ENCODE results near the gene RBM20. TPM values are rescaled to one million over a fixed set of nuclear protein-coding genes. Genes with fewer than 3 reads are reported as not detected.

Gene RBM20
- polyA plus RNA-seq, 2 of the 4 experiments (the other 2 are of a cell fraction): 1.5 to 1.8 TPM

GRCh38 chr10:110625356-110625894 is 18.7 kb upstream of the RBM20 start:
- TF ChIP-seq HEYL (CRISPR knock-in tag; IDR thresholded peaks at IDR 0.05) (no peak), NPAS2 (CRISPR knock-in tag; IDR thresholded peaks at IDR 0.05; ENCODE audit: borderline replicate concordance) (no peak)
- Histone ChIP-seq H3K27ac (no peak overlapping the region), H3K4me3 (no peak overlapping the region), H3K4me2 (no peak overlapping the region), H3K9me3 (no peaks in the 10 kb centered on the region), H3K4me1 (peaks cover 13% of the 10 kb centered on the region)
- DNase-seq (ENCODE audit: low read depth in 1 of 2, low spot score in 1 of 2) (no peak), ATAC-seq (no peak), FAIRE-seq (no peak)
- ChIA-PET POLR2A (no interaction called here), CTCF (interaction anchor here (1.5 to 3.0 kb wide), 2 partner anchors 15 to 56 kb away, joined by 5 to 9 read pairs; no protein-coding TSS in a partner anchor)
- 76% methylated on average over 6 of the region's 6 CpGs for WGBS (ENCODE audit: missing lambda C conversion rate)

GRCh38 chr10:110625951-110626855 is 17.9 kb upstream of the RBM20 start:
- ATAC-seq: no peak
- Histone ChIP-seq H3K4me1 (peaks cover 16% of the 10 kb centered on the region), H3K9me3 (no peaks in the 10 kb centered on the region), H3K4me2 (no peak overlapping the region), H3K27ac (no peak overlapping the region), H3K4me3 (no peak overlapping the region)
- TF ChIP-seq BHLHE40 (IDR thresholded peaks at IDR 0.05; ENCODE audit: low read depth, low read length) (no peak), ESRRA (IDR thresholded peaks at IDR 0.05; ENCODE audit: borderline replicate concordance, low read length) (no peak), GATA3 (IDR thresholded peaks at IDR 0.05; ENCODE audit: borderline replicate concordance) (no peak)
- WGBS (ENCODE audit: missing lambda C conversion rate): 79% methylated on average over 5 of the region's 5 CpGs
- no peak for FAIRE-seq
- ChIA-PET POLR2A (no interaction called here), CTCF (interaction anchor here (0.9 to 1.8 kb wide), 9 partner anchors 9 to 120 kb away, joined by 3 to 7 read pairs (median 4); no protein-coding TSS in a partner anchor)
- DNase-seq (ENCODE audit: low read depth in 1 of 2, low spot score in 1 of 2): no peak

- FAIRE-seq: no peak
- ChIA-PET POLR2A (no interaction called here), CTCF (no interaction called here)
- no peak for DNase-seq (ENCODE audit: low read depth in 1 of 2, low spot score in 1 of 2)
- H3K27ac ChIP-seq: no peak overlapping the region
- no peak overlapping the region for H3K4me2 ChIP-seq
- H3K4me1 ChIP-seq: peaks cover 16% of the 10 kb centered on the region
- H3K9me3 ChIP-seq: no peaks in the 10 kb centered on the region
- TF ChIP-seq KDM5A (IDR thresholded peaks at IDR 0.05): no peak
- no peak for TF ChIP-seq POLR2A (IDR thresholded peaks at IDR 0.05; ENCODE audit: low read length)
- H3K4me3 ChIP-seq: no peak overlapping the region
- no peak for ATAC-seq
Measured at GRCh38 chr10:110628161-110628560, 16.0 kb upstream of the RBM20 start.

GRCh38 chr10:110629680-110630191 is 14.4 kb upstream of the RBM20 start:
- FAIRE-seq (peak; percentile 54), ATAC-seq (peak; percentile 81 to 93), DNase-seq (ENCODE audit: low read depth in 1 of 2, low spot score in 1 of 2) (peak in 1 of 2 experiments; percentile 77)
- Histone ChIP-seq H3K4me1 (peaks cover 18% of the 10 kb centered on the region), H3K9me3 (no peaks in the 10 kb centered on the region), H3K27ac (peak overlapping the region; percentile 37 to 65; a peak in 4 of 6 replicates), H3K4me3 (no peak overlapping the region), H3K4me2 (peak overlapping the region; percentile 50)
- CTCF ChIA-PET: interaction anchor here (1.2 kb wide), 4 partner anchors 19 to 253 kb away, joined by 3 to 5 read pairs (median 3); no protein-coding TSS in a partner anchor
- POLR2A ChIA-PET: interaction anchor here (1.2 kb wide), 1 partner anchor 11 kb away, joined by 4 read pairs; no protein-coding TSS in a partner anchor
- 19% methylated on average over 3 of the region's 3 CpGs for whole genome bisulfite sequencing (ENCODE audit: missing lambda C conversion rate)
- TF ChIP-seq CTCF (IDR thresholded peaks at IDR 0.05): no peak
- TF ChIP-seq FOSL2 (IDR thresholded peaks at IDR 0.05): no peak
- peak; percentile 58 for TF ChIP-seq FOSL2 (CRISPR knock-in tag; IDR thresholded peaks at IDR 0.05)
- no peak for TF ChIP-seq CEBPB (IDR thresholded peaks at IDR 0.05)
- TF ChIP-seq REST (IDR thresholded peaks at IDR 0.05): no peak
- peak; percentile 15 to 55; a peak in 2 of 5 replicates for TF ChIP-seq EP300 (IDR thresholded peaks at IDR 0.05)
- no peak for TF ChIP-seq FOXS1 (CRISPR knock-in tag; IDR thresholded peaks at IDR 0.05)
- no peak for TF ChIP-seq NPAS2 (CRISPR knock-in tag; IDR thresholded peaks at IDR 0.05; ENCODE audit: borderline replicate concordance)
- no peak for TF ChIP-seq CBX2 (IDR thresholded peaks at IDR 0.05; ENCODE audit: borderline replicate concordance, low read depth)
- no peak for TF ChIP-seq ESRRA (IDR thresholded peaks at IDR 0.05; ENCODE audit: borderline replicate concordance, low read length)
- TF ChIP-seq SMC3 (IDR thresholded peaks at IDR 0.05): no peak
- TF ChIP-seq HEYL (CRISPR knock-in tag; IDR thresholded peaks at IDR 0.05): no peak
- no peak for TF ChIP-seq PHF8 (IDR thresholded peaks at IDR 0.05; ENCODE audit: borderline replicate concordance, low read depth)
- peak; percentile 41 to 62; a peak in 2 of 5 replicates for TF ChIP-seq JUN (IDR thresholded peaks at IDR 0.05)
- TF ChIP-seq RCOR1 (IDR thresholded peaks at IDR 0.05; ENCODE audit: low read depth, low read length): no peak
- no peak for TF ChIP-seq ATOH8 (CRISPR knock-in tag; IDR thresholded peaks at IDR 0.05; ENCODE audit: low read depth)
- TF ChIP-seq JUNB (IDR thresholded peaks at IDR 0.05): peak; percentile 65
- TF ChIP-seq BHLHE40 (IDR thresholded peaks at IDR 0.05; ENCODE audit: low read depth, low read length): no peak
- peak; percentile 8; the same call in 1 of the 2 replicates for TF ChIP-seq GATA3 (IDR thresholded peaks at IDR 0.05; ENCODE audit: borderline replicate concordance)
- TF ChIP-seq FOSB (CRISPR knock-in tag; IDR thresholded peaks at IDR 0.05): no peak

Data from A549 (cell line).